DMS79 (cell line): ENCODE measurements around the gene POLR3GL.

Experiments
- DNase-seq: peaks from one replicate; lab custom pipeline; 2025; lab: John Stamatoyannopoulos, UW

Gene POLR3GL

GRCh38 chr1:145992958-145993617 lies 28.6 kb downstream of the POLR3GL start:
- DNase-seq: no peak

GRCh38 chr1:145993618-145994390 lies 29.3 kb downstream of the POLR3GL start:
- no peak for DNase-seq

- no peak for DNase-seq
These were observed 30.1 kb downstream of the POLR3GL start for GRCh38 chr1:145994391-145995120.

DNA sequence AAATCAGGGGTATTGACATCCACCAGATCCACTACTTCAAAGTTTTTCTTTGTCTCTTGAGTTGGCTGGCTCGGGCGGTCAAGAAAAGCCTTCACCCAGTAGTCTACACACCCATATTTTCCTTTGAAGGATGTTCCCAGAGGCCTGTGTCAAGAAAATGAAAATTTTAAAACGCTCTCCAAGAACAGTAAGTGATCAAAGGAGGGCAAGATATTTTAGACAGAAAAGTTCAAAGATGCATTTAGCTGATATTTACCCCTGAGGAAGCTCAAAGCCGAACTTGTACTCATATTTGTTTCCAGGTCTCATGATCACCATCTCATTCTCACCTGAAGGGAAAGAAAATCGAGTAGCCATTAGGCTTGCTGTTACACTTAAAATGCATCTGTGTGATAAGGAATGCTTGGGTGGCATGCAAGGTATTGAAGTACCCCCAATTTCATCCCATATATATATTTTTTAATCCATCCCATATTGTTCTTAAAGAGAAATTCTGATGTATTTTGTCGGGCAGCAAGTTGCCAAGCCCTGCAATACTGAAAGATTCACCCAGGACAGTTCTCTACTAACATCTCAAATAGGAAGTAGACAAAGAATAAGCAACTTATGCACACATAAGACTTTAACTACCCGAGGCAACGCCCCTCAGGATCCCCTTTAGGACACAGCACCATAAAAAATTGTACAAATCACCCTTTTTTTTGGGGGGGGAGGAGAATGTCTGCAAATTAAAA lies 30.8 kb downstream of the POLR3GL start:
- DNase-seq: no peak

DNA sequence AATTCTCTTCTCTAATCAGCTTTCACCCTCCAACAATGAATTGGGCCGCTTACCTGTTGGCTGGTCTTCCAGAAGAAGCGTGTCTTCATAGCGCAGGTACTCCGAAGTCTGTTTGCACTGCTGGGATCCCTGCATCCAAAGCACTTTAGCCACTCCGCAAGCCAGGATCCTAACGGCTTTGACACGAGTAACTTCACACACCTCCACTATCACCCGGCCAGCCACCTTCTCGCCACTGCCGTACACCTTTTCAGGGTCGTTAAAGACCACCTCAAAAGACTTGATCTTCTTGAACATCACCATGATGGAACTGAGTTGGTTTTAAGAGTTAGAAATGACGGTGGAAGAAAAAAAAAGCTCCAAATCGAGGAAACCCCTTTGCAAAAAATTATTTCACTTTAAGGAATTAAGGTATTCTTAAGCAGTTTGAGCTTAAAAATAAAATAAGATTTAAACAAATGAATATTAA lies 31.5 kb downstream of the POLR3GL start:
- DNase-seq: no peak

DNA sequence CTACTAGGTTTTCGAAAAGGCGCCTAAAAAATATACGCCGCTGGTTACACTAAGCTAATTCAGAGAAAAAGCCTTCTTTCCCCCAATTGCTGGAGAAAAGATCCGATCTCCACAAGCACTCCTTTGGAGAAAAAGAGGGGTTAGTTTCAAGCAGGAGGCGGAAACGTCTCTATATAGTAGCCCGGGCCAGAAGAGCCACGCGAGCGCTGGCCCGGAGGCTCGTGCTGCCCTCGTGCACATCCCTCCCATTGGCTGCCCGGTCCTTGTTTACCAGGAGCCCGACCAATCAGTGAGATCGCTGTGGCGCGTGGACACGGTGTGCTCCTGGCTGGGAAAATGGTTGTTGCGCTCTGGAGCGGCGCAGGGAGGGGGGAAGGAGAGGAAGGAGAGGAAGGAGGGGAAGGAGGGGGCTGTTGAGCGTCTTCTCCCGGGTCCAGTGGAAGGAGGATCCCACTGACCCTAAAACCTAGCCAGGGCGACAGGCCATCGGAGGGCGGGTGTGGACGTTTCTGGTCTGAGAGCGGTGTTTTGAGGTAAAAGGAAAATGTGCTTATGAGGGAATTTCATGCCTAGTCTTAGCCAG lies 32.0 kb downstream of the POLR3GL start, which contains the start of gene TXNIP:
Gene TXNIP, minus strand, starts transcription at position 147 of the 583 bp plus-strand sequence. CDS start 313 bp downstream, outside the sequence.
- DNase-seq: peak; percentile 95

DNA sequence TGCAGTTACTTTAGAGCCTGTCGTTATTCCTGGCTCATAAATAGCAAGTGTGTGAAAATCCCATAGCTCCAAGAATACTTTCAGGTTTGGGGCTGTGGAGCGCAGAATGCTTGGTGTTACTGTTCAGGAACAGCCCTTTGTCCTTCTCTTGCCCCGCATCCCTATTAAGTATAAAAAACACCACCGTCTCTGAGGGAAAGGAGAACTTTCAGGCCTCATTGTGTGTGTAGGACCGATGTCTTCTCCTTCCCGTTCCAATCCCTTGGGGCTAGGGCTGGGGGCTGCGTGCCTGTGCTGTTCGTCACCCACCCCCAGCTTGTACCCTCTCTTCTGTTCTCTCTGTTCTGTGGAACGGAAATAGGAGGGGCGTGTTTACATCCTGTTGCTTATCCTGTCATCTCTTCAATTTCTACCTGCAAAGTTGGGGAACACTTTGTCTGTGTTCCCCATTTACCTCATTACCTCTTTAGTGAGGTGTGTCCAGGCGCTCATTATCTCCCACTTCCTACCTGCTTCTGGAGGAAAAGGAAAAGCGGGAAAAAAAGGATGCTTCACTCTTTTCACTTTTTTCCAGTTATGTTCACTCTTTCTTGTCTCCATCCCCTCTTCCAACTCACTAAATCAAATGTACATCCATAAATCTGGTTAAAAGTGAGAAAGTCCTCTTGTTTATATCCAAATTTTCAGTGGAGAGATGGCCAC lies 32.7 kb downstream of the POLR3GL start:
- no peak for DNase-seq

- no peak for DNase-seq
These were observed 33.2 kb downstream of the POLR3GL start for GRCh38 chr1:145997718-145998023.

DNA sequence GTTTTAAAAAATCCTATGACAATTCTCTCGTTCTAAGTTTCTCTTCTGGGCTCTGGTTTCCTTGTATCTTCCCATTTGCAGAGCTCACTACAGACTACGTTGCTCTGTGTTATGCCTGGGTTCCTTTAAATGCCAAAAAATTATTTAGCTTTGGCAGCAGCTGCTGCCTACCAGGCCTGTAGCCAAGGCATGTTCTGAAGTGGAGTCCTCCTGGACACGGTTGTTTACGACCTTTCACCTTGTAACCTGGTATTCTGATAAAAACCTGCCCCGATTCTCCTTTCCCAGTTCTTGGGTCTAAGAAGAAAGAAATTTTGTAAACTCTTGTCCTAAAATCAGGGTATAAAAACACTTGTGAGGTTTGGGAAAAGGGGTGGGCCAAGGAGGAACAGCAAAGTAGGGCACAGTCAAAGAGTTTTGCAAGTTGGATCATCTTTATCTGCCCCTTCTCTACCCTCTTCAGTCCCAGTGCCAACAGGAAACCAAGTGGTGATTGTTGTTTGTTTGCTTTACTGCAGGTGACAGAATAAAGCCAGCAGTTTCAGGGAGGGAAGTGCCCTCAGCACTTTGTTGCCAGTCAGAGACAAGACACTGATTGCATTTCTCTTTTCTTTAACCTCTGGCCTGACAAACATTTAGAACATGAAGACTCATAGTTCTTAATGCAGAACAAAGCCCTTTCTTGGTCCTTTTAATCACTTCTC lies 35.0 kb downstream of the POLR3GL start:
- peak; percentile 81 for DNase-seq

DNA sequence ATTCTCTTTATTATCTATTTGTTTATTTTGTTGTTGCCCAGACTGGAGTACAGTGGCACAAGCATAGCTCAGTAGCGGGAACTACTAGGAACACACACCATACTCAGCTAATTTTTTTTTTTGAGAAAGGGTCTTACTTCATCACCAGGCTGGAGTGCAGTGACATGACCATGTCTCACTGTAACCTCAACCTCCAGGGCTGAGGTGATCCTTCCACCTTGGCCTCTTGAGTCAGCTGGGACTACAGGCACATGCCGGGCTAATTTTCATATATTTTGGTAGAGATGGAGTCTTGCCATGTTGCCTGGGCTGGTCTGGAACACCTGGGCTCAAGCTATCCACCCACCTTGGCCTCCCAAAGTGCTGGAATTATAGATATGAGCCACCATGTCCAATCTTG lies 37.2 kb downstream of the POLR3GL start:
- DNase-seq: no peak

GRCh38 chr1:146007489-146008133 lies 43.1 kb downstream of the POLR3GL start:
- no peak for DNase-seq

GRCh38 chr1:146010126-146010738 lies 45.7 kb downstream of the POLR3GL start:
- no peak for DNase-seq

DNA sequence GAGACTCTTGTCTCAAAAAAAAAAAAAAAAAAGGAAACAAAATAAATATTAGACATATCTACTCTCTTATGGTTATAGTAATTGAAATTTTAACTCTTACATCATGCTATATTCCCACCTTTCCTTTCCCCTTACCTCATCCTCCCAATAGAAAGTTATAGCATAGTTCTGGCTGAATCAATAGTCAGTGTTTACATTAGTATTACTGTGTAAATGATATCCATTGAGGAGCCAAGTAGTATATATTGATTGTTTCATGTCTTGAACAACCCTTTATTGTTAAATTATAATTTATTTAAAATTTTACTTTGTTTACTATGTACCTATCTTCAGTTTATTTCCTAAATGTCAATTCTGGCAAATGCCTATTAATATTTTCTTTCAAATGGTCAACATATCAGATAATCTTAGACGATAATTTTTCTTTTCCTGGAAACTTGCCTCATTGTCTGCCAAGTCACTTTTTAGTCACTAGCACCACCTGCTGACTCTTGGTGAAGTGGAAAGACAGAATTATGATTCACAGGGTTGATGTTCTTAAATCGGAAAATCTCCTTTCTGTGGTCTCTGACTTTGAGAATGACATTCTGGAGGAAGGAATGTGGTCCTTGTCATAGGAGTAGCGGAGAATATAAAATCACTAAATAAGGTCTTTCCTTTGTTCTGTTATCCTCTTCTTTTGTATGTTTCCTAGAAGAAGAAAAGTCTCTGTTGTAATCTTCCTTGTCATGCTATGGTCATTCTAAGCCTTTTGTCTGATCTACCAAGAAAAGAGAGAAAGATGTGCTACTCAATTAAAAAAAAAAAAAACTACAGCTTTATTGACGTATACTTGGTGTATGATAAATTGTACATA lies 48.4 kb downstream of the POLR3GL start:
- peak; percentile 59 for DNase-seq

- DNase-seq: no peak
These were observed 49.1 kb downstream of the POLR3GL start for GRCh38 chr1:146013559-146013922.

DNA sequence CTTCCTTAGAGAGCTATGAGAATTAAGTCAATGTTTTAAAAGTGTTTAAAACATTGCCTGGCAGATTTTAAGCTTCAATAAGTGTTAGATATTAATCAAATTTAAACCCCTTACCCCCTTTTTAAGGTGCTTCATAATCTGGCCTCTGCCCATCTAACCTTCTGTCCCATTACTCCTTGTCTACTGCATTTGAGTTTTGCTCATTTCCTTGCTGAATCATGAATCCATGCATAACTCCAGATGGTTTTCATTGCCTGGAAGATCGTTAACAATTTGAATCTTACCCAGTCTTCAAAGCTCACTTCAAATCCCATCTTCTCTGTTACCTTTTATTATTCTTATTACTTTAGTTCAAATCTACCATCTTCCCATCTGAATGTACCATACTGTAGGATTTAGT lies 52.4 kb downstream of the POLR3GL start:
- no peak for DNase-seq

DNA sequence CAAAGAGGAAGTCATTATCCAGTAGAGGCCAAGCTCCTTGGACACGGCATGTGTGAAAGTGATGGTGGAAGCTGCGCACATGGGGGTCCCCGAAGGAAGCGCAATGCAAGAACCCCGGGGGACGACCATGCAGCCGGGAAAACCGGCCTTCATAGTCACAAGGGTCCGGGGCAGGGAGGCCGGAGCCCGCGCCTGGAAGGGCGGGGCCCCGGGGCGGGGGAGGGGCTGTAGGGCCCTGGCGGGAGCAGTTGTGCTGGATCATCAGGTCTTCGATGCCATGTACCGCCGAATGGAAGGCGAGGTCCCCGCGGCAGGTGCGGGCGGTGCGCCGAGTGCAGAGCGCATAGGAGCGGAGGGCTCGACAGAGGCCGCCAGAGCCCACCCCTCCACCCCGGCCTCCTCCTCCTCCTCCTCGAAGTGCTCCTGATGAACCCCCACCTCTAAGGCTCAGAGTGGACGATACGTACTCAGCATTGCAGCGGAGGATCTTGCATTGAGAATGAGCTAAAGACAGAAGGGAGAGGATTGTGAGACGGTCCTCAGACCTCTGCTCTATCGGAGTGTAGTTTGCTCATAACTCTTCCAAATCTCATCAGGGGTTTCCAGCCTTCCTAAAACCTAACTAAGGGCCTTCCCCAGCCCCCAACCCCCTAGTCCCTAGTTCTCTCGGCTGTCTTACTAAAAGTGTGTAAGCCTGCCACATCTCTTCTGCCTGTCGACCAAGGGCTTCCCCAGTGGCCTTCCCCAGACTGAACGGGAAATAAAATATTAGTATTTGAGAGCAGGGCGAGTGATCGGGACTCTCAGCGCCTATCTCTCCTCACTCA lies 55.0 kb downstream of the POLR3GL start:
- DNase-seq: no peak
